Caco-2 (cell line): ENCODE data around the gene SERGEF. TPM values are rescaled to one million over a fixed set of nuclear protein-coding genes. Genes with fewer than 3 reads are reported as not detected.

ENCODE experiments used
- BruUV-seq: library from RNA; stranded (reverse); fragments of 400-500 nt; replicated peaks from 2 replicates; lab custom pipeline; 2021; lab: Mats Ljungman, UMichigan
- CTCF ChIA-PET: fragments of 300-600 bp; sonication (Branson Sonifier 250); formaldehyde crosslinking; loops from one replicate; lab custom pipeline; 2022; ENCODE audit warnings: antibody characterized with exemption; lab: Charles Lee
- POLR2A ChIA-PET: fragments of 300-600 bp; sonication (Branson Sonifier 250); formaldehyde crosslinking; loops from one replicate; lab custom pipeline; 2022; ENCODE audit warnings: antibody characterized with exemption; lab: Charles Lee
- DNase-seq, 2 experiments: peaks; one replicate each; pipeline versions ENCODE4 v3.0.0 to v3.0.0-alpha.2; 2020 to 2022
- H3K27me3 ChIP-seq: replicated peaks from 2 replicates; pipeline ENCODE4 v1.6.0; 2011; ENCODE audit warnings: low read length; ENCODE audit not compliant: control insufficient read depth, insufficient read depth
- H3K36me3 ChIP-seq: 2 replicates; pipeline ENCODE4 v1.5.1; 2011; ENCODE audit warnings: low read length; ENCODE audit not compliant: control insufficient read depth, insufficient read depth
- H3K4me1 ChIP-seq: fragments of 250-450 bp; sonication (Bioruptor Pico); 2 replicates; pipeline ENCODE4 v1.5.1; 2020; ENCODE audit warnings: mild to moderate bottlenecking
- H3K4me3 ChIP-seq: 2 replicates; pipeline ENCODE4 v1.5.1; 2011; ENCODE audit warnings: low read depth, mild to moderate bottlenecking, control low read depth, low read length
- H3K9me3 ChIP-seq: fragments of 250-450 bp; sonication (Bioruptor Pico); 2 replicates; pipeline ENCODE4 v1.5.1; 2020; ENCODE audit warnings: mild to moderate bottlenecking, moderate library complexity
- H3K27ac Mint-ChIP-seq: one replicate; pipeline ENCODE4 v1.8.0; 2022; ENCODE audit warnings: mixed read lengths; ENCODE audit not compliant: unreplicated experiment
- H3K27me3 Mint-ChIP-seq: one replicate; pipeline ENCODE4 v1.8.0; 2022; ENCODE audit warnings: mixed read lengths; ENCODE audit not compliant: insufficient read depth, unreplicated experiment
- H3K36me3 Mint-ChIP-seq: one replicate; pipeline ENCODE4 v1.8.0; 2022; ENCODE audit warnings: mild to moderate bottlenecking, mixed read lengths; ENCODE audit not compliant: insufficient read depth, unreplicated experiment
- H3K4me1 Mint-ChIP-seq: one replicate; pipeline ENCODE4 v1.8.0; 2022; ENCODE audit warnings: low read depth, mixed read lengths; ENCODE audit not compliant: unreplicated experiment
- H3K4me3 Mint-ChIP-seq: one replicate; pipeline ENCODE4 v1.8.0; 2022; ENCODE audit warnings: mild to moderate bottlenecking, moderate library complexity, mixed read lengths; ENCODE audit not compliant: unreplicated experiment
- H3K9me3 Mint-ChIP-seq: one replicate; pipeline ENCODE4 v1.8.0; 2022; ENCODE audit warnings: mixed read lengths; ENCODE audit not compliant: unreplicated experiment
- CTCF ChIP-seq, 2 experiments: fragments of 200-600 bp in 1 of 2; IDR thresholded peaks; 1 replicate in 1 of 2; 2 replicates in 1 of 2; pipeline versions ENCODE4 v1.5.1 to v1.8.0; 2011 to 2022; ENCODE audit warnings: antibody characterized with exemption in 1 of 2, control low read depth in 1 of 2, inconsistent platforms in 1 of 2, low read depth in 1 of 2, low read length in 1 of 2, mild to moderate bottlenecking in 1 of 2, moderate library complexity in 1 of 2; ENCODE audit not compliant: insufficient read depth in 1 of 2, severe bottlenecking in 1 of 2, unreplicated experiment in 1 of 2
- intact Hi-C: fragments of 100-400 bp; cut with micrococcal nuclease; formaldehyde crosslinking; loops from one replicate; pipeline ENCODE4 v1.10.0; 2022; ENCODE audit not compliant: unreplicated experiment
- total RNA-seq: library from RNA; stranded (reverse); gene quantifications from 2 replicates; pipeline ENCODE4 v1.2.3, GENCODE V29; 2022

The SERGEF gene
- total RNA-seq, 1 experiment from 2014 or later = 17.5 TPM

GRCh38 chr11:17798716-17799115 is 214.1 kb downstream of the SERGEF start:
- no peak overlapping the region for H3K4me3 Mint-ChIP-seq
- CTCF ChIA-PET = no interaction called here
- BruUV-seq = no TSS peak

GRCh38 chr11:17798253-17798652 is 214.6 kb downstream of the SERGEF start:
- Histone ChIP-seq H3K9me3 (no peaks in the 10 kb centered on the region), H3K36me3 (no peaks in the 10 kb centered on the region), H3K4me1 (no peaks in the 10 kb centered on the region), H3K27me3 (no peaks in the 10 kb centered on the region; the same call in 1 of the 2 replicates), H3K4me3 (no peak overlapping the region)
- no TSS peak for BruUV-seq
- TF ChIP-seq CTCF (IDR thresholded peaks at IDR 0.05; ENCODE audit: insufficient read depth in 1 of 2, low read depth in 1 of 2, low read length in 1 of 2, severe bottlenecking in 1 of 2, unreplicated experiment in 1 of 2) = no peak
- no peak overlapping the region for H3K4me3 Mint-ChIP-seq
- CTCF ChIA-PET = no interaction called here
- no peak overlapping the region for H3K27ac Mint-ChIP-seq
- intact Hi-C loops = no loop called here
- DNase-seq = no peak
- POLR2A ChIA-PET = no interaction called here
- no peaks in the 10 kb centered on the region for H3K36me3 Mint-ChIP-seq
- no peaks in the 10 kb centered on the region for H3K4me1 Mint-ChIP-seq
- H3K9me3 Mint-ChIP-seq = no peaks in the 10 kb centered on the region
- no peaks in the 10 kb centered on the region for H3K27me3 Mint-ChIP-seq

More at GRCh38 chr11:17798716-17799115, 214.1 kb downstream of the SERGEF start:
- Histone ChIP-seq H3K9me3 (no peaks in the 10 kb centered on the region), H3K4me1 (no peaks in the 10 kb centered on the region), H3K4me3 (no peak overlapping the region), H3K27me3 (no peaks in the 10 kb centered on the region; the same call in 1 of the 2 replicates), H3K36me3 (no peaks in the 10 kb centered on the region)
- Mint-ChIP-seq H3K9me3 (no peaks in the 10 kb centered on the region), H3K4me1 (no peaks in the 10 kb centered on the region), H3K27me3 (no peaks in the 10 kb centered on the region), H3K27ac (no peak overlapping the region), H3K36me3 (no peaks in the 10 kb centered on the region)
- no peak for DNase-seq
- TF ChIP-seq CTCF (IDR thresholded peaks at IDR 0.05; ENCODE audit: insufficient read depth in 1 of 2, low read depth in 1 of 2, low read length in 1 of 2, severe bottlenecking in 1 of 2, unreplicated experiment in 1 of 2) = no peak
- intact Hi-C loops = no loop called here
- POLR2A ChIA-PET = no interaction called here

GRCh38 chr11:17796154-17796553 is 216.7 kb downstream of the SERGEF start:
- no peaks in the 10 kb centered on the region for H3K4me1 Mint-ChIP-seq
- BruUV-seq = no TSS peak
- intact Hi-C loops = no loop called here
- Histone ChIP-seq H3K36me3 (no peaks in the 10 kb centered on the region), H3K9me3 (no peaks in the 10 kb centered on the region), H3K4me3 (no peak overlapping the region), H3K27me3 (no peaks in the 10 kb centered on the region; the same call in 1 of the 2 replicates), H3K4me1 (no peaks in the 10 kb centered on the region)
- DNase-seq = no peak
- ChIA-PET CTCF (no interaction called here), POLR2A (no interaction called here)
- H3K4me3 Mint-ChIP-seq = no peak overlapping the region
- no peaks in the 10 kb centered on the region for H3K36me3 Mint-ChIP-seq
- no peaks in the 10 kb centered on the region for H3K9me3 Mint-ChIP-seq
- no peak overlapping the region for H3K27ac Mint-ChIP-seq
- TF ChIP-seq CTCF (IDR thresholded peaks at IDR 0.05; ENCODE audit: insufficient read depth in 1 of 2, low read depth in 1 of 2, low read length in 1 of 2, severe bottlenecking in 1 of 2, unreplicated experiment in 1 of 2) = no peak
- H3K27me3 Mint-ChIP-seq = no peaks in the 10 kb centered on the region
